PC-3 (cell line): Measurements from ENCODE around the gene OR2C1. TPM values are rescaled to one million over a fixed set of nuclear protein-coding genes. Genes with fewer than 3 reads are reported as not detected.

Source experiments
- ATAC-seq: fragments of 200-7000 bp; cut with Tn5 transposase; 2 replicates; pipeline ENCODE4 v1.9.1; 2020; ENCODE audit warnings: mild to moderate bottlenecking, moderate library complexity
- BruUV-seq: library from RNA; stranded (reverse); fragments of 400-500 nt; replicated peaks from 2 replicates; lab custom pipeline; 2021; lab: Mats Ljungman, UMichigan
- CTCF ChIA-PET: fragments of 300-600 bp; sonication (Branson Sonifier 250); formaldehyde crosslinking; loops from one replicate; lab custom pipeline; 2022; ENCODE audit warnings: antibody characterized with exemption; lab: Charles Lee
- POLR2A ChIA-PET: fragments of 300-600 bp; sonication (Branson Sonifier 250); formaldehyde crosslinking; loops from one replicate; lab custom pipeline; 2022; ENCODE audit warnings: antibody characterized with exemption; ENCODE audit not compliant: unreplicated experiment; lab: Charles Lee
- DNase-seq: peaks from one replicate; pipeline ENCODE4 v3.0.0-alpha.2; 2015
- H2AFZ ChIP-seq: fragments of 300-600 bp; sonication (generic); 2 replicates; pipeline ENCODE4 v1.6.0; 2016; ENCODE audit warnings: antibody characterized with exemption, low read length
- H3F3A ChIP-seq: fragments of 300-600 bp; sonication (generic); one replicate; pipeline ENCODE4 v1.6.0; 2017; ENCODE audit warnings: antibody characterized with exemption, low read length, control low read depth, mild to moderate bottlenecking; ENCODE audit not compliant: unreplicated experiment
- H3K27ac ChIP-seq: fragments of 300-600 bp; sonication (generic); 2 replicates; pipeline ENCODE4 v1.5.1; 2016; ENCODE audit warnings: mild to moderate bottlenecking, low read length
- H3K27me3 ChIP-seq: fragments of 300-600 bp; sonication (generic); 2 replicates; pipeline ENCODE4 v1.6.1; 2016; ENCODE audit warnings: low read length, mixed read lengths
- H3K36me3 ChIP-seq: fragments of 300-600 bp; sonication (generic); 2 replicates; pipeline ENCODE4 v1.6.1; 2016; ENCODE audit warnings: low read depth, mixed run types, low read length, mixed read lengths
- H3K4me1 ChIP-seq: fragments of 300-600 bp; sonication (generic); 2 replicates; pipeline ENCODE4 v1.5.1; 2016; ENCODE audit warnings: low read length; ENCODE audit not compliant: insufficient read depth
- H3K4me2 ChIP-seq: fragments of 300-600 bp; sonication (generic); 2 replicates; pipeline ENCODE4 v1.6.0; 2016; ENCODE audit warnings: low read length
- H3K4me3 ChIP-seq: fragments of 300-600 bp; sonication (generic); 2 replicates; pipeline ENCODE4 v1.5.1; 2016; ENCODE audit warnings: mild to moderate bottlenecking, low read length, mixed read lengths
- H3K79me2 ChIP-seq: fragments of 300-600 bp; sonication (generic); 2 replicates; pipeline ENCODE4 v1.6.1; 2017; ENCODE audit warnings: low read length, mixed read lengths
- H3K9ac ChIP-seq: fragments of 300-600 bp; sonication (generic); 2 replicates; pipeline ENCODE4 v1.6.0; 2016; ENCODE audit warnings: mild to moderate bottlenecking, low read length
- H3K9me2 ChIP-seq: fragments of 300-600 bp; sonication (generic); replicated peaks from 2 replicates; pipeline ENCODE4 v1.6.1; 2016; ENCODE audit warnings: mixed run types, low read length, mixed read lengths
- H3K9me3 ChIP-seq: fragments of 300-600 bp; sonication (generic); 2 replicates; pipeline ENCODE4 v1.6.1; 2016; ENCODE audit warnings: low read length, mixed read lengths
- H4K20me1 ChIP-seq: fragments of 300-600 bp; sonication (generic); 2 replicates; pipeline ENCODE4 v1.6.1; 2016; ENCODE audit warnings: low read length, mixed read lengths
- EZH2 ChIP-seq: fragments of 300-600 bp; sonication (generic); IDR thresholded peaks from one replicate; pipeline ENCODE4 v1.6.1; 2017; ENCODE audit warnings: antibody characterized with exemption, mild to moderate bottlenecking, low read length; ENCODE audit not compliant: unreplicated experiment
- EZH2phosphoT487 ChIP-seq: fragments of 300-600 bp; sonication (generic); IDR thresholded peaks from 2 replicates; pipeline ENCODE4 v1.6.1; 2018; ENCODE audit warnings: mild to moderate bottlenecking, antibody characterized with exemption, low read length, borderline replicate concordance
- intact Hi-C: fragments of 100-400 bp; cut with micrococcal nuclease; formaldehyde crosslinking; loops from 2 replicates; pipeline ENCODE4 v1.9.0; 2023
- total RNA-seq: library from RNA; depleted of rRNA; stranded (reverse); fragments of >200 nt; gene quantifications from 2 replicates; pipeline ENCODE4 v1.2.3, GENCODE V29; 2014
- TF ChIP-seq, protein P1 (sequence below): fragments of 300-600 bp; sonication (generic); conservative IDR thresholded peaks from 2 replicates; pipeline ENCODE4 v1.5.1; 2017; ENCODE audit warnings: antibody characterized with exemption, low read depth, mild to moderate bottlenecking, low read length

Gene OR2C1
- total RNA-seq, 1 experiment from 2014 or later = not detected

DNA sequence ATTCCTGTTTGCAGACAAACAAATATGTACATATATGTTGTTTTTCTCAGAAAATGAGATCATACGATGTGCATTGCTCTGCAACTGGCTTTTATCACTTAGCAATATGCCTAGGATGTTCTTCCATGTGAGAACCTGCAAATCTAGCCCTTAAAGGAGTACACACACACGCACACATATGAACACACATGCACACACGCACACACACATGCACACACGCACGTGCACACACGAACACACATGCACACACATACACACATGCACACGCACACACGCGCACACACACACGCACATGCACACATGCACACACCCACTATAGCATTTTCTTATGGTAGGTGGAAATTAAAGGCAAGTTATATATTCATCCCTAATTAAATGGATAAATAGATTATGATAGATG is 8.1 kb upstream of the OR2C1 start:
- POLR2A ChIA-PET = no interaction called here
- no peaks in the 10 kb centered on the region for H3K27me3 ChIP-seq
- H3K9ac ChIP-seq = no peak overlapping the region
- CTCF ChIA-PET = no interaction called here
- H3K9me2 ChIP-seq = no peaks in the 10 kb centered on the region
- H3F3A ChIP-seq = no peaks in the 10 kb centered on the region
- H3K4me2 ChIP-seq = no peak overlapping the region
- no peak overlapping the region for H3K4me3 ChIP-seq
- no peaks in the 10 kb centered on the region for H3K36me3 ChIP-seq
- BruUV-seq = no TSS peak
- no peak for ATAC-seq
- no peak overlapping the region for H3K27ac ChIP-seq
- H3K4me1 ChIP-seq = no peaks in the 10 kb centered on the region
- no peak for DNase-seq
- no peak overlapping the region for H2AFZ ChIP-seq
- intact Hi-C loops = no loop called here
- H4K20me1 ChIP-seq = no peaks in the 10 kb centered on the region
- H3K9me3 ChIP-seq = no peaks in the 10 kb centered on the region
- TF ChIP-seq EZH2phosphoT487 = no peak
- TF ChIP-seq, protein P1, sequence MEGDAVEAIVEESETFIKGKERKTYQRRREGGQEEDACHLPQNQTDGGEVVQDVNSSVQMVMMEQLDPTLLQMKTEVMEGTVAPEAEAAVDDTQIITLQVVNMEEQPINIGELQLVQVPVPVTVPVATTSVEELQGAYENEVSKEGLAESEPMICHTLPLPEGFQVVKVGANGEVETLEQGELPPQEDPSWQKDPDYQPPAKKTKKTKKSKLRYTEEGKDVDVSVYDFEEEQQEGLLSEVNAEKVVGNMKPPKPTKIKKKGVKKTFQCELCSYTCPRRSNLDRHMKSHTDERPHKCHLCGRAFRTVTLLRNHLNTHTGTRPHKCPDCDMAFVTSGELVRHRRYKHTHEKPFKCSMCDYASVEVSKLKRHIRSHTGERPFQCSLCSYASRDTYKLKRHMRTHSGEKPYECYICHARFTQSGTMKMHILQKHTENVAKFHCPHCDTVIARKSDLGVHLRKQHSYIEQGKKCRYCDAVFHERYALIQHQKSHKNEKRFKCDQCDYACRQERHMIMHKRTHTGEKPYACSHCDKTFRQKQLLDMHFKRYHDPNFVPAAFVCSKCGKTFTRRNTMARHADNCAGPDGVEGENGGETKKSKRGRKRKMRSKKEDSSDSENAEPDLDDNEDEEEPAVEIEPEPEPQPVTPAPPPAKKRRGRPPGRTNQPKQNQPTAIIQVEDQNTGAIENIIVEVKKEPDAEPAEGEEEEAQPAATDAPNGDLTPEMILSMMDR = no peak
- no peak for TF ChIP-seq EZH2
- no peaks in the 10 kb centered on the region for H3K79me2 ChIP-seq

DNA sequence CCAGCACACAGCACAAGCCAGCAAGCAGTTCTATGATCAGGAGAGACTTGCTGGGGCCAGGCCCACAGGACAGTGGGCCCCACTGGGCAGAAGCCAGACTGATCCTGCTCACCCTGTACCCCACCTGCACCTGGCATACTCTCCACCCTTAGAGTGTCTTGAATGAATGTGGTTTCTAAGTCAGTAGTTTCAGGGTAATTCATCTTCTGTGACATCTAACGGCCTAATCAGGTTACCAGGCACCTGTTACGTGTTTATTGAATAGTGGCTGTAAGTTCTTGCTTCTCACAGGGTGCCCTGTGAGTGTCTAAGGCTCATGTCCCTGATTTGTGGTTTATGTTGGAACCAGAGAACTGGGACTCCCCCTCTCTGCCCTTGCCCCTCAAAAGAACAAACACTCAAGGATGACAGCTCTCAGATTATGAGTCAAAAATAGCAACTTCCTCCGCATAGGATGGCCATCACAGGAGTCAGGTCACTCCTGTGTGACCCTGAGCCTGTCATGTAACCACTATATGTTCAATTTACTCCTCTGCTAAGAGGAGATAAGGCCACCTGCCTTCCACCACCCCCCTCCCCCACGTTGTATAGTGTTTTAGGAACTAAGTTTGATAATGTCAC is 7.0 kb upstream of the OR2C1 start:
- H3K9ac ChIP-seq = no peak overlapping the region
- no peaks in the 10 kb centered on the region for H3K27me3 ChIP-seq
- intact Hi-C loops = no loop called here
- DNase-seq (no peak), ATAC-seq (no peak)
- H3K9me3 ChIP-seq = no peaks in the 10 kb centered on the region
- no peak overlapping the region for H2AFZ ChIP-seq
- H3K9me2 ChIP-seq = no peaks in the 10 kb centered on the region
- H3K4me3 ChIP-seq = no peak overlapping the region
- H4K20me1 ChIP-seq = no peaks in the 10 kb centered on the region
- H3F3A ChIP-seq = no peaks in the 10 kb centered on the region
- no peak overlapping the region for H3K27ac ChIP-seq
- TF ChIP-seq, protein P1 = no peak
- no peak for TF ChIP-seq EZH2phosphoT487
- BruUV-seq = no TSS peak
- H3K4me2 ChIP-seq = no peak overlapping the region
- H3K79me2 ChIP-seq = no peaks in the 10 kb centered on the region
- H3K4me1 ChIP-seq = no peaks in the 10 kb centered on the region
- CTCF ChIA-PET = no interaction called here
- POLR2A ChIA-PET = no interaction called here
- no peaks in the 10 kb centered on the region for H3K36me3 ChIP-seq

DNA sequence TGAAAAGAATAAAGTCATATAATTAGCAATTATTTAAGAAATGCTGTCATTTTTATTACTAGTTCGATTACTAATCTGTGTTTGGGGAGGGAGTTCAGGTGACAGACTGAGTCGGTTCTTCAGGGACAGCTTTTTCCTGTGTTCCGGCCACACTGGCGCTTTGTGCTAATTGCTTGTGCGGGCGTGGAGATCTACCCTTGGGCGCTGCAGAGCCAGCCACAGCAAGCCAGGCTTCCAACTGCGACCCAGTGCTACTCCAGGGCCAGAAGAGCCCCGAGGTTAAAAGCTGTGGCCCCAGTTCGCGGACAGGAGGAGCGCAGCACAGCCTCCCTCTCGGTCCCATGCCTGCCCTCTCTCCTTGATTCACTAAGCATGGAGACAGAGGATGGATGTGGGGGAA is 6.5 kb upstream of the OR2C1 start:
- H3K27me3 ChIP-seq = no peaks in the 10 kb centered on the region
- H3K9ac ChIP-seq = no peak overlapping the region
- intact Hi-C loops = no loop called here
- H2AFZ ChIP-seq = no peak overlapping the region
- no peaks in the 10 kb centered on the region for H3K4me1 ChIP-seq
- DNase-seq (no peak), ATAC-seq (no peak)
- CTCF ChIA-PET = no interaction called here
- H4K20me1 ChIP-seq = no peaks in the 10 kb centered on the region
- POLR2A ChIA-PET = no interaction called here
- H3K27ac ChIP-seq = no peak overlapping the region
- H3K9me3 ChIP-seq = no peaks in the 10 kb centered on the region
- no TSS peak for BruUV-seq
- H3K79me2 ChIP-seq = no peaks in the 10 kb centered on the region
- no peaks in the 10 kb centered on the region for H3K36me3 ChIP-seq
- TF ChIP-seq EZH2phosphoT487 = no peak
- TF ChIP-seq, protein P1 = no peak
- TF ChIP-seq EZH2 = no peak
- no peak overlapping the region for H3K4me3 ChIP-seq
- H3F3A ChIP-seq = no peaks in the 10 kb centered on the region
- no peak overlapping the region for H3K4me2 ChIP-seq
- no peaks in the 10 kb centered on the region for H3K9me2 ChIP-seq
